HG03558 (cell line): Measurements from ENCODE around the gene NMNAT1.
A peak's percentile ranks its signal among the peaks of the same experiment; 100 is the strongest.
"Not testable (repeated sequence)": the region's sequence is repeated elsewhere in the genome, so short reads cannot be mapped to it uniquely, and the experiment has no call there.

Experiments
- ATAC-seq: cut with Tn5 transposase; IDR thresholded peaks from one replicate; pipeline ENCODE4 v1.9.1; 2021; ENCODE audit warnings: moderate number of reproducible peaks; ENCODE audit not compliant: unreplicated experiment; ENCODE audit errors: extremely low read depth

NMNAT1 gene

DNA sequence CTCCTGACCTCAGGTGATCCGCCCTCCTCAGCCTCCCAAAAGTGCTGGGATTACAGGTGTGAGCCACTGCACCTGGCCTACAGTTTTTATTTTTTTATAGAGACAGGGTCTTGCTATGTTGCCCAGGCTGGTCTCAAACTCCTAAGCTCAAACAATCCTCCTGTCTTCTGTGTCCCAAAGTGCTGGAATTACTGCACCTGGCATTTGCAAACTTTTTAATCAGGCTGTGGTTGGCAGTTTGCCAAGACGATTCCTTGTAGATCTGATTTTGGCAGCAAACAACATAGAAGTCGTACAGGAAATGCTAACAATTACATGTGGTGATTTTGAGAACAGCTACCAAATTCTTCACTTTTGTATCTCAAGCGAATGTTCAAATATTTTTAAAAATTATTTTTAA, 63.9 kb downstream of the NMNAT1 start:
- no peak for ATAC-seq

DNA sequence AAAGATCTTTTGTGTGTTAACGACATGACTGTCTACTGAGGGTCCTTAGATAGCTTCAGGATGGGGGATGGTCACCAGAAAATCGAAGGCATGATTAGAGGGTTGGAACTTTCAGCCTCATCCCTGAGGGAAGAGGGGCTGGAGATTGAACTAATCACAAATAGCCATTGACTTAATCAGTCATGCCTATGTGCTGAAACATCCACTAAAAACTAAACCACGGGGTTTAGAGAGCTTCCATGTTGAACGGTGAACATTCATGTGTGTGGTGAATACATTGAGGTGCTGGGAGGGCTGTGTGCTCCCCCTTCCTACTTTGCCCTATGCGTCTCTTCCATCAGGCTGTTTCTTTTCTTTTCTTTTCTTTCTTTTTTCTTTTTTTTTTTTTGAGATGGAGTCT, 70.7 kb downstream of the NMNAT1 start:
- no peak for ATAC-seq

DNA sequence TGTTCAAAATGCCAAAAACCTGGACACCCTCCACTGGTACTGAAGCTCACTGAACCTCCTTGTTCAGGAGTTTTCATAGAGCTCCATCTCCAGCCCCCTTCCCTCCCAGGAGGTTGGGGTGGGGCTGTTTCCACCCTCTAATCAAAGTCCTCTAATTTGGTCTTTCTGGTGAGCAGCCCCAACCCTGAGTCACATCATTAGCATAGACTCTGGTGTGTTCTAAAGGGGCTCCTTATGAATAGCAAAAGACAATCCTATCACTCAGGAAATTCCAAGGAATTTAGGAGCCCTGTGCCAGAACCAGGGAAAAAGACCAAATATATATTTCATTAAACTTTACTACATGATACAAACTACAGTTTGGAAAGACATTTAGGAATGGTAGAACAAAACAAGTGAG, 76.3 kb downstream of the NMNAT1 start:
- no peak for ATAC-seq

DNA sequence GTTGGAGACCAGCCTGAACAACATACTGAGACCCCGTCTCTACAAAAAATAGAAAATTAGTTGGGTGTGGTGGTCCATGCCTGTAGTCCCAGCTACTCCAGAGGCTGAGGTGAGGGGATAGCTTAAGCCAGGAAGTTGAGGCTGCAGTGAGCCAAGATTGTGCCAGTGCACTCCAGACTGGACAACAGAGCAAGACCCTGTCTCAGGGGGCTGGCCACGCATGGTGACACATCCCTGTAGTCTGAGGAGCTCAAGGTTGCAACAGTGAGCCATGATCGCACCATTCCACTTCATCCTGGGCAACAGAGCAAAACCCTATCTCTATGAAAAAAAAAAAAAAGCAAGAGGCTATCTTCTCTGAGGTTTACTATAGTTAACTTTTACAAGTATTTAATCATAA, 76.8 kb downstream of the NMNAT1 start:
- ATAC-seq, result no peak

DNA sequence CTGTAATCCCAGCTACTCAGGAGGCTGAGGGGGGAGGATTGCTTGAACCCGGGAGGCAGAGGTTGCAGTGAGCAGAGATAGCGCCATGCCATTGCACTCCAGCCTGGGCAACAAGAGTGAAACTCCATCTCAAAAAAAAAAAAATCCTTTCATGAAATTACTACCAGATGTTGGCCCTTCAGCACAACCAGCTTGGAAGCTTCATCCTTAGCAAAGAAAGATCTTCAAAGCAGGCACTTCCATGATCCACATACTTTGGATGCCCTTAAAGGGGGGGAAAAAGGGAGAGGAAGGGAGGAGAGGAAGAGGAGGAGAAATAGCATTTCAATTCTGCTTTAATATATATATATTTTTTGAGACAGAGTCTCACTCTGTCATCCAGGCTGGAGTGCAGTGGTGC, 77.4 kb downstream of the NMNAT1 start:
- ATAC-seq, result not testable (repeated sequence)

DNA sequence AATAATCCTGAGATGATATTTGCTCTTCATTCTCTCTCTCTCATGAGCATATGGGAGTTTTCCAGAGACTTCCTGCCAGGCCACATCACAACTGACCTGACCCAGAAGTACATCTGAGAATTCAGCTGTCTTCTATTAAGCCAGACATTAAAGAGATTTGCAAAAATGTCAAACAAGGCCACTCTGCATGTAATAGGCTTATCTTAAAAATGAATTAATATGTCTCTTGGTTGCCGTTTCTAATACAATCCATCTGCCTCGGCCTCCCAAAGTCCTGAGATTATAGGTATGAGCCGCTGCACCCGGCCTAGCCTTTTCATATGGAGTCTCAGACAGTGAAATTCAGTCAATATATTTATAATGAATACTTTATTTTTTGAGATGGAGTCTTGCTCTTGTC, 78.7 kb downstream of the NMNAT1 start:
- ATAC-seq, result not testable (repeated sequence)

DNA sequence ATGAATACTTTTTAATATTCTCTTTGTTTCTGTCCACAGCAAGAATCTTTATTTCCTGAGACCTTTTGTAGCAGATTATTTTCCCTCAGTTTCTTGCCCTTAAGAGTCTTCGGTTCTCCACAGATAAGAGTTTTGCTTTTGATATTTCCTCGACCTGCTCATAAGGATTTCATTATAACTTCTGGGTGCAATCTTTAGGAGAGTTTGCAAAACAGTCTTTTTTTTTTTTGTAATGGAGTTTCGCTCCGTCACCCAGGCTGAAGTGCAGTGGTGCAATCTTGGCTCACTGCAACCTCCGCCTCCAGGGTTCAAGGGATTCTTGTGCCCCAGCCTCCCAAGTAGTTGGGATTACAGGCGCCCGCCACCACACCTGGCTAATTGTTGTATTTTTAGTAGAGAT, 79.4 kb downstream of the NMNAT1 start:
- ATAC-seq, result no peak

DNA sequence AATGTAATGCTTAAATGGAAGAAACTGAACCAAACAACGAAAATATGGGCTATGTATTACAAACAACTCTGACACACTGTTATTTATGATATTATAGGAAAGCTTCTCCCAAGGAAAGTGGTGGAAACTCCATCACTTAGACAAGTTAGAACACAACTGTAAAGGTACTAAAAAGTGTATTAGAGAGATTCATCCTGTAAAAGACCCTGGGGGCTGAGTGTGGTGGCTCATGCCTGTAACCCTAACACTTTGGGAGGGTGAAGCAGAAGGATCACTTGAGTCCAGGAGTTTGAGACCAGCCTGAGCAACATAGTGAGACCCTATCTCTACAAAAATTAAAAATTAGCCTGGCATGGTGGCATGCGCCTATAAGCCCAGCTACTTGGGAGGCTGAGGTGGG, 82.1 kb downstream of the NMNAT1 start:
- no peak for ATAC-seq

DNA sequence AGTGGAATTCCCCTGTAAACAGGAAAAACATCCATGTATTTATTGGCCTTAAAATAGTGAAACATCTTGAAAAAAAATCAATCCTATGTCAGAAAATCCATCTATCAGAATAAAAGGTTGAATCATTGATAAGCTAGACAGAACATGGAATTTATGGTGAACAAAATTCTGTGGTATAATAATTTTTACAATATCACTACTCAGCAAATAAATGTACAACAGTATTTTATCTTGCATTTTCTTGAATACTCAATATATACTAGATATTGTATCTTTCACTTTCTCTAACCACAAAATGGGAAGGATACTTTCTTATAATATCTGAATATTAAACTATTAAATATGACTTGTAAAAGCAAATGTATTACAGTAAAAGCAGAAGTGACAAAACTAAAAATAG, 83.8 kb downstream of the NMNAT1 start:
- no peak for ATAC-seq

DNA sequence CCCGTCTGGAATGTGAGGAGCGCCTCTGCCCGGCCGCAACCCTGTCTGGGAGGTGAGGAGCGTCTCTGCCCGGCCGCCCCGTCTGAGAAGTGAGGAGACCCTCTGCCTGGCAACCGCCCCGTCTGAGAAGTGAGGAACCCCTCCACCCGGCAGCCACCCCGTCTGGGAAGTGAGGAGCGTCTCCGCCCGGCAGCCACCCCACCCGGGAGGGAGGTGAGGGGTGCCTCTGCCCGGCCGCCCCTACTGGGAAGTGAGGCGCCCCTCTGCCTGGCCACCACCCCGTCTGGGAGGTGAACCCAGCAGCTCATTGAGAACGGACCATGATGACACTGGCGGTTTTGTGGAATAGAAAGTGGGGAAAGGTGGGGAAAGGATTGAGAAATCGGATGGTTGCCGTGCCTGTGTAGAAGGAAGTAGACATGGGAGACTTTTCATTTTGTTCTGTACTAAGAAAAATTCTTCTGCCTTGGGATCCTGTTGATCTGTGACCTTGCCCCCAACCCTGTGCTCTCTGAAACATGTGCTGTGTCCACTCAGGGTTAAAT, 85.8 kb downstream of the NMNAT1 start:
- not testable (repeated sequence) for ATAC-seq

DNA sequence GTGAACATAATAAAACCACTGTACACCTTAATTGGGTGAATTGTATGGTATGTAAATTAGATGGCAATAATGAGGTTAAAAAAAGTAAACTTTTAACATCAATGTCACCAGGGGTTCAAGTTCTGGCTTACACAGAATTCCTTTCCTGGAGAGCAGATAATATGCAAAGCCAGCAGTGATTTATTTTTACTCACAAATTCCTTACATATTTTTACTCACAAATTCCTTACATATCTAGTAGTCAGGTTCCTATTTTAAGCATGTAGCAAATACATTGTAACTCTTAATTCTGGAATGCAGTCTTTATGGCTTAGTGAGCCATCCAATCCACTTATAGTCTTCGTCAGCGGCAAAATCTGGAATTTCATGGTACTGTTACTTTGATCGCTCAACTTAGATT, 88.2 kb downstream of the NMNAT1 start:
- ATAC-seq, result no peak

DNA sequence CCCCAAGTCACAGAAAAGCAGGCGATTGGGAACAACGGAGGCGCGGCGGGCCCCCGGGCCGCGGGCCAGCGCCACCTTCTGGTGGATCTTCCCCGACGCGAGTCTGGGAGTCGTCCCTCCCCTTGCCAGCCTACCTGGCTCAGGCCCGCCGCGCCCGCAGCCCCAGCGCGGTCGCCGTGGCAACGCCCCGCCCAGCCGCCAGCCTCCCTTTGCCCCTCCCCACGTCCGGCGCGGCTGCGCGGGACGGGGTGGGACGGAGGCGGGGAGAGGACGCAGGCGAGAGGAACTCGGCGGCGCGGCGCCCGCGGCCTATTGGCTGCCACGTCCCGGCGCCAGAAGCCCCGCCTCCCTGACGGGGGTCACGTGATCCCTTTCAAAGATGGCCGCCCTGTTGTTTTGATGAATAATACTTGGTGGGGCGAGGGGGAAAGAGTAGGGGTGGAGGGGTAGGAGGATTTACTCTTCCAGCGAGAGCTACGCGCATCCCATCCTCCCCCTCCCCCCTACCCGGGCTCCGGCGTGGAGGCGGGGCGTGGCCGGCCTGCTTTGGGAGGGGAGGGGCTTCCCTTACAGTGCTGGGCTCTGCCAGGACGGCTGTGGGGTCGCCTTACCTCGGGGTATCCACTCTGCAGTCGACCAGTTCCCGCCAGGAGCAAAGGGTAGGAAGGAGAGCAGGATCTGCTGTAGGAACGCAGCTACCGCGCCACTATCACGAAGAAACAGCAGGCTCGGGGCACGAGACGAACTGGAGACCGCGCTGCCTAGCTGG, 89.5 kb downstream of the NMNAT1 start, which contains the start of gene UBE4B:
TSS of gene UBE4B (plus strand) at position 369 of the 769 bp plus-strand sequence. CDS start 713 bp downstream, outside the sequence.
- ATAC-seq, result peak; percentile 86

DNA sequence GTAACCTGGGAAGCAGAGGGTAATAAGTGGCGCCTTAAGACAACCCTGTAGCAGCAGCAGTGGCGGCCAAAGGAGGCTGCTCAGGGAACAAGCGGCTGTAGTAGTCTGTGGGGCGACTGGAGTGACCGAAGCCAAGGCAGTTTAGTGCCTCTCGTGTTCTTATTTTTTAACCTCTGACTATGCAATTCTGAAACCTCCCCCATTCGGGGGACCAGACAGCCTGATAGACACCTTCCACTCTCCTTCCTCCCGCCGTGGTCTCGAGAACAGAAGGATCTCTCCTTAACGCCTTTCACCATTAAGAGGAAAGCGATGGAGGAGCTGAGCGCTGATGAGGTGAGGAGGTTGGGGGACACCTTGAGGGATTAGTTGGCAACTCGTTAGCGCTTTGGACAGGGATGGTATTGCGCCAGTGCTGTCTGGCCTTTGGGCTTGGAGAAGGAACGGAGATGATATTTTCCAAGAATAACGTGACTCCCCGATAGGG, 90.1 kb downstream of the NMNAT1 start:
- no peak for ATAC-seq
